ENCODE results near the gene RERG. TPM values are rescaled to one million over a fixed set of nuclear protein-coding genes. Genes with fewer than 3 reads are reported as not detected.
A peak's percentile ranks its signal among the peaks of the same experiment; 100 is the strongest.

RERG gene
- total RNA-seq, 1 donor from 2014 or later = 0.14 TPM

DNA sequence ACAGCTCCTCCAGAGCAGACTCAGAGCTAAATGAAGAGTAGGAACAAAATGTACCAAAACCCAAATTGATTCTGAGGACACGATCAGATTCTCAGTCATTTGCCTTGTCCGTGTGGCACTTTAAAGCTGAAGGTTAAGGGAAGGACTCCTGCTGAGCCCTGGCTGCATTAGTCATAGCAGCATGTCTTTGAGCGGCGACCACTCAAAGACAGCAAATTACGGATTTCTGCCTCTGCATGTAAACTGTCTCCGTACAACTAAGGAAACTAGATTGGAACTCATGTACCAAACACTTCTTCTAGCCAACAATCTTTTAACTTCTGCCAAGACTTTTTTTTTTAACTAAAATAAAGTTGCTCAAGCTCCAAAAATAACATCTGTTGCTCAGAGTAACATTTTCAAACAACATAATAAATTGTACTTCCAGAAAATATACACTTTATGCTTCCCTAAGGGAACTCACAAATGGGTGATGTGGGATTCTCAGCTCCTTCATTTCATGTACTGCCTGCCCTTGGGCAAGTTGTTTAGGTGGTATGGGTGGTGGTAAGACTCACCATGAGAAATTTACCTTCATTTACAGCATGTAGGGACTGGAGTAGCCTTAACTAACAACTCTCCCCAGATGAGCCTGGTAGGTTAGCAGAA lies 56.1 kb downstream of the RERG start:
- H3K4me3 ChIP-seq (ENCODE audit: insufficient read depth, low read depth, low read length) = no peak overlapping the region
- H4K20me1 ChIP-seq (ENCODE audit: insufficient read depth, low read length) = no peaks in the 10 kb centered on the region
- peaks cover 3% of the 10 kb centered on the region for H3K4me1 Mint-ChIP-seq (ENCODE audit: low read depth, unreplicated experiment)
- DNase-seq (ENCODE audit: low read depth) (peak; percentile 51), FAIRE-seq (no peak)
- no peaks in the 10 kb centered on the region for H3K4me1 ChIP-seq (ENCODE audit: insufficient read depth, low read length)
- no peak overlapping the region for H3K27ac ChIP-seq (ENCODE audit: low read depth, low read length)
- no peak overlapping the region for H3K9ac ChIP-seq (ENCODE audit: low read length)
- peaks cover 1% of the 10 kb centered on the region for H3K9me3 Mint-ChIP-seq (ENCODE audit: unreplicated experiment)
- no peaks in the 10 kb centered on the region for H3K79me2 ChIP-seq (ENCODE audit: insufficient read depth, low read length)
- no peaks in the 10 kb centered on the region for H3K9me3 ChIP-seq (ENCODE audit: insufficient read depth, low read depth, low read length)
- peak overlapping the region; percentile 43 for H3K4me2 ChIP-seq (ENCODE audit: low read length)
- TF ChIP-seq CTCF (IDR thresholded peaks at IDR 0.05; ENCODE audit: insufficient read depth, low read depth, low read length) (no peak), EZH2 (IDR thresholded peaks at IDR 0.05; ENCODE audit: insufficient read depth, low read length) (no peak)
- no peak overlapping the region for H3K27ac Mint-ChIP-seq (ENCODE audit: unreplicated experiment)
- no peak overlapping the region for H3K4me3 Mint-ChIP-seq (ENCODE audit: unreplicated experiment)
- H3K27me3 Mint-ChIP-seq (ENCODE audit: low read depth, unreplicated experiment) = peaks cover 3% of the 10 kb centered on the region
- no peaks in the 10 kb centered on the region for H3K27me3 ChIP-seq (ENCODE audit: insufficient read depth, low read length)
- H3K36me3 ChIP-seq (ENCODE audit: insufficient read depth, low read length) = no peaks in the 10 kb centered on the region
- no peaks in the 10 kb centered on the region for H3K36me3 Mint-ChIP-seq (ENCODE audit: low read depth, unreplicated experiment)
- H2AFZ ChIP-seq (ENCODE audit: low read depth, low read length) = no peak overlapping the region

DNA sequence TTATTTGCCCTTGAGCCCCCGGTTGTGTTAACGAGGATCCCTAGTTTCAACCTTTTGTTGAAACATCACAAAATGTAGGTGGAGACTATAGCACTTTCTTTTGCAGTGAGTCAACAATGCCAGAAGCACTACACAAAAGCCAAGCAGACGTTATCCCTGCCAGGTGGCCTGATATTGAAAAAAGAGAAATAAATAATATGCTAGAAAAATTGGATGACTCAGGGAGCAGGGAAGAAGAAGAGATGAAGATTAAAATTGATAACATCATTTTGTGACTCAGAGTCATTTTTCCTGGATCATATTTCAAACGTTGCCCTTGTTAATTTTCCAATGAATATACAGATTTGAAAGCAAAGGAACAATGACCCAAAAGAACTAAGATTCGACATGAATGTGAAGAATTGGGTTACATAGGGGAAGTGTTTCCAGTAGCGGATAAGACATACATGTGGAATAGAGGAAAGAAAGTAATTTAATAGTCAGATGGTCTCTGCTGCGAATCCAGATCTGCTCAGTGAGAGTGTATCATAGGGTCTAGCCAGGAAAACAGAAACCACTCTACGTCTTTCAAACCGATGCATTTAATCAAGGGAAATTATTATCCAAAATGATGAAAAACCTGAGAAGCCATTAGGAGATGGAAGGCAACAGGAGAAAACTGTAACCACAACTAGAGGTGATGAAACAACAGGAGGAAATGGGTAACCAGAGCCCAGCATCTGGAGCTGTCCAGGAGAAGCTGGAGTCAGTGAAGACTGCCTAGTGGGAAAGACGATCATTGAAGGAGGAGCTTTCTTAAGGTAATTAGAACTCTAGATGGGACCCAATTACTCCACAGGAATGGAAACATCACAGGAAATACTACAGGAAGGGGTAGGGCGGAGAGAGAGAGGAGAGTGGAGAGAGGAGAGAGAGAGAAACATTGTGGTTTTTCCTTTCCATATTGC lies 57.9 kb downstream of the RERG start:
- Histone ChIP-seq H3K9me3 (ENCODE audit: insufficient read depth, low read depth, low read length) (no peaks in the 10 kb centered on the region), H3K4me3 (ENCODE audit: insufficient read depth, low read depth, low read length) (no peak overlapping the region), H3K4me2 (ENCODE audit: low read length) (no peak overlapping the region), H3K79me2 (ENCODE audit: insufficient read depth, low read length) (no peaks in the 10 kb centered on the region), H3K9ac (ENCODE audit: low read length) (no peak overlapping the region), H3K27ac (ENCODE audit: low read depth, low read length) (no peak overlapping the region), H2AFZ (ENCODE audit: low read depth, low read length) (no peak overlapping the region), H3K27me3 (ENCODE audit: insufficient read depth, low read length) (no peaks in the 10 kb centered on the region), H3K4me1 (ENCODE audit: insufficient read depth, low read length) (no peaks in the 10 kb centered on the region), H4K20me1 (ENCODE audit: insufficient read depth, low read length) (no peaks in the 10 kb centered on the region), H3K36me3 (ENCODE audit: insufficient read depth, low read length) (no peaks in the 10 kb centered on the region)
- Mint-ChIP-seq H3K4me1 (ENCODE audit: low read depth, unreplicated experiment) (peaks cover 3% of the 10 kb centered on the region), H3K36me3 (ENCODE audit: low read depth, unreplicated experiment) (no peaks in the 10 kb centered on the region), H3K27me3 (ENCODE audit: low read depth, unreplicated experiment) (no peaks in the 10 kb centered on the region), H3K4me3 (ENCODE audit: unreplicated experiment) (no peak overlapping the region), H3K27ac (ENCODE audit: unreplicated experiment) (no peak overlapping the region), H3K9me3 (ENCODE audit: unreplicated experiment) (peaks cover 1% of the 10 kb centered on the region)
- no peak for TF ChIP-seq CTCF (IDR thresholded peaks at IDR 0.05; ENCODE audit: insufficient read depth, low read depth, low read length)
- no peak for TF ChIP-seq EZH2 (IDR thresholded peaks at IDR 0.05; ENCODE audit: insufficient read depth, low read length)
- FAIRE-seq = no peak
- peak; percentile 17 for DNase-seq (ENCODE audit: low read depth)

All from astrocyte (in vitro differentiated cells and primary cell).